Stimulated activated naive CD8-positive, alpha-beta T cell treated with anti-CD3 and anti-CD28 coated beads, Interleukin-15, amount 100 ng/mL, for 72 hours (primary cell): Measurements from ENCODE around the gene IL10RA.

Source experiments
- ATAC-seq: fragments of 150-1000 bp; cut with Tn5 transposase; 2 replicates; pipeline ENCODE4 v1.10.0; 2021; ENCODE audit warnings: mild to moderate bottlenecking, moderate library complexity
- DNase-seq, 2 donors: peaks; one replicate each; pipeline ENCODE4 v3.0.0; 2021 to 2022
- H3K27ac Mint-ChIP-seq, 2 donors: one replicate each; pipeline ENCODE4 v1.8.0; 2022; ENCODE audit warnings: mild to moderate bottlenecking in 2 of 2, mixed read lengths in 2 of 2, moderate library complexity in 2 of 2
- H3K27me3 Mint-ChIP-seq: one replicate; pipeline ENCODE4 v1.8.0; 2022; ENCODE audit warnings: mixed read lengths
- H3K4me1 Mint-ChIP-seq: one replicate; pipeline ENCODE4 v1.8.0; 2022; ENCODE audit warnings: mild to moderate bottlenecking, mixed read lengths
- H3K4me3 Mint-ChIP-seq, 2 donors: one replicate each; pipeline ENCODE4 v1.8.0; 2022; ENCODE audit warnings: mild to moderate bottlenecking in 2 of 2, mixed read lengths in 2 of 2, moderate library complexity in 1 of 2
- H3K9me3 Mint-ChIP-seq, 2 donors: one replicate each; pipeline ENCODE4 v1.8.0; 2022; ENCODE audit warnings: mixed read lengths in 2 of 2

Gene IL10RA

DNA sequence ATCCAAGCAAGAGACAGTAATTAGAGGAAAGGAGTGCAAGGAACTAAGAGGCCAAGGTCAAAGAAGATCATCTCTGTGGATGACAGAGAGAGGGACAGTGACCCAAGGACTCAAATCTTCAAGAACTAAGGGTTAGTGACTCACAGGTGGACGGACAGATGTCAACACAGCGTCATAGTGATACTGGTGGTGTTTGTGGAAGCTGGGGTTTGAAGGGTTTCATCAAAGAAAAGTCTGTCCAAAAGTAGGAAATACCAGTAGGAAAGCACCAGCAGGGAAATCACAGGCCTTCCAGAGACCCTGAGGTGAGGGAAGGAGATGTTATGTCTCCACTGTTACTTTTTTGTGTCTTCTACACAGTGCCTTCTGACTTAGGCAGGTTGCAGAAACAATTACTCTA, 32.2 kb downstream of the IL10RA start:
- Mint-ChIP-seq H3K27me3 (no peaks in the 10 kb centered on the region), H3K4me1 (peaks cover 29% of the 10 kb centered on the region), H3K4me3 (no peak overlapping the region), H3K27ac (no peak overlapping the region), H3K9me3 (peaks cover 42 to 46% of the 10 kb centered on the region in 2 donors)
- ATAC-seq (no peak), DNase-seq (no peak)

GRCh38 chr11:118021146-118021545, 35.0 kb downstream of the IL10RA start:
- H3K9me3 Mint-ChIP-seq: peaks cover 36 to 39% of the 10 kb centered on the region in 2 donors
- DNase-seq: no peak
- H3K27ac Mint-ChIP-seq: no peak overlapping the region
- H3K4me3 Mint-ChIP-seq: no peak overlapping the region
- H3K27me3 Mint-ChIP-seq: no peaks in the 10 kb centered on the region
- H3K4me1 Mint-ChIP-seq: peaks cover 17% of the 10 kb centered on the region
- ATAC-seq: no peak

- DNase-seq: no peak
- peaks cover 0 to 12% of the 10 kb centered on the region in 2 donors for H3K9me3 Mint-ChIP-seq
- no peak for ATAC-seq
- no peak overlapping the region for H3K27ac Mint-ChIP-seq
- H3K4me3 Mint-ChIP-seq: no peak overlapping the region
- peaks cover 32% of the 10 kb centered on the region for H3K4me1 Mint-ChIP-seq
- H3K27me3 Mint-ChIP-seq: no peaks in the 10 kb centered on the region
Observed at GRCh38 chr11:118027694-118028093, 41.5 kb downstream of the IL10RA start.

DNA sequence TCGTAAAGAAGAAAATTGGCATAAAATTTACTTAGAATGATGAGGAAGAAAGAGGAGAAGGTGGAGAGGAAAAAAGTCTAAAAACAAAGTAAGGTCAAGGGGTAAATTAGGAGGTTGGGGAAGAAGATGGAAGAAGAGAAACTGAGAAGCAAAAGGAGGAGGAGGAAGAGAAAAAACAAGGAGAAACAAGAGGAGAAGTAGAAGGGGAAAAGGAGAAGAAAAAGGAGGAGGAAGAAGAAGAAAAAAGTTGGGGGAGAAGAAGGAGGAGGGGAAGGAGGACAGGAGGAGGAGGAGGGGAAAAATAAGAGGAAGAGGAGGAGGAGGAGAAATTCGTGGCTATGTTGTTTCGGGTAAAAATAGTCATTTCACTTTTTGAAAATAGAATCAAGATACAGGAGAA, 42.4 kb downstream of the IL10RA start:
- Mint-ChIP-seq H3K27ac (peak overlapping the region in 1 of 2 donors; percentile 77), H3K4me3 (no peak overlapping the region), H3K4me1 (peaks cover 38% of the 10 kb centered on the region), H3K9me3 (peaks cover 0 to 12% of the 10 kb centered on the region in 2 donors), H3K27me3 (no peaks in the 10 kb centered on the region)
- no peak for ATAC-seq
- no peak for DNase-seq

DNA sequence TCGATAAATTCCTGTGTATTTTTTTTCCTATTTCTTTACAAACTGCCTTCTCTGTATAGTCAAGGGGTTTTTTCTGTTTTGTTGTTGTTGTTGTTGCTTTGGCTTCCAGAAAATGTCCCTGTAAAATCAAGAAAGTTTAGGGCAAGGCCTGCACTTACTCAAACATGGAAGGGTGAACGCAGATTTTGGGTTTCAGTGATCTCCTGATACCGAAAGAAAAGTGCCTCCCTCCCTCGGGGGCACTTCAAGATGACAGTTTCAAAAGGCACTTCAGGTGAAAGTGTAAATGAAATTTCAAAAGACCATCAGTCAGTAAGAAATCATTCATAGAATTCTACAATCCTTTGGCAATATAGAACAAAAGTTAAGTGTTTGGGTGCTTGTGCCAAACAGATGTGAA, 47.2 kb downstream of the IL10RA start:
- Mint-ChIP-seq H3K27ac (no peak overlapping the region), H3K4me3 (no peak overlapping the region), H3K4me1 (peaks cover 28% of the 10 kb centered on the region), H3K9me3 (peaks cover 0 to 12% of the 10 kb centered on the region in 2 donors), H3K27me3 (no peaks in the 10 kb centered on the region)
- no peak for DNase-seq
- ATAC-seq: no peak

DNA sequence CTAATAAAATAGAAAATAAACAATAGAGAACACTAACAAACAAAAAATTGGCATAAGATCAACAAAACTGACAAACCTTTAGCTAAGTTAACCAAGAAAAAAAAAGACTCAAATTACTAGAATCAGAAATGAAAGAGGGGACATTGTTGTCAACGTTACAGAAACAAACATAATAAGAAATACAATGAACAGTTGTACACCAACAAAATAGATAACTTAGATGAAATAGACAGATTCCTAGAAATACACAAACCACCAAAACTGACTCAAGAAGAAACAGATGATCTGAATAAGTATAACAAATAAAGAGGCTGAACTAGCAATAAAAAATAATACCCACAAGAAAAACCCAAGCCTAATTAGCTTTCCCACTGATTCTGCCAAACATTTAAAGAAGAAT, 55.9 kb downstream of the IL10RA start:
- ATAC-seq (no peak), DNase-seq (no peak)
- Mint-ChIP-seq H3K9me3 (no peaks in the 10 kb centered on the region), H3K27me3 (no peaks in the 10 kb centered on the region), H3K27ac (peak overlapping the region in 1 of 2 donors; percentile 29), H3K4me3 (peak overlapping the region; percentile 42 to 44), H3K4me1 (peaks cover 68% of the 10 kb centered on the region)

- no peaks in the 10 kb centered on the region for H3K27me3 Mint-ChIP-seq
- DNase-seq: no peak
Observed at GRCh38 chr11:118042796-118043195, 56.6 kb downstream of the IL10RA start.

DNA sequence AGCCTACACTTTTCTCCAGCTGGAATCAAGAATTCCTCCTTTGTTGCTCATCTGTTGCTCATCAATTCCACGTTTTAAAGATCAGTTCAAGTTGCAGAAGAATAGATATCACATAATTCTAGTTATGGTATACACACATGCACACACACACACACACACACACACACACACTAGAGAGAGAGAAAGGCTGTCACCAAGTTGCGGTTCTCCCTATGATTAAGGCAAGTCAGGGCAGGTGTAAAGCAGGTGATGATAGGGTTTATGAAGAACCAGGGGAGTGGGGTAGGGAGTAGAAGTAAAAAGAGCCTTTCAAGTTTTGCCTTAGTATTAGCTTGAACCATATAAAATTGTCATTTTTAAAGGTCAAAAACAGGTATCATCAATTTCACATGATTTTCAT, 59.0 kb downstream of the IL10RA start:
- ATAC-seq (no peak), DNase-seq (no peak)
- Mint-ChIP-seq H3K4me3 (no peak overlapping the region), H3K4me1 (peaks cover 83% of the 10 kb centered on the region), H3K27me3 (no peaks in the 10 kb centered on the region), H3K27ac (no peak overlapping the region), H3K9me3 (no peaks in the 10 kb centered on the region)

More at GRCh38 chr11:118042796-118043195, 56.6 kb downstream of the IL10RA start:
- H3K27ac Mint-ChIP-seq: peak overlapping the region in 1 of 2 donors; percentile 57
- ATAC-seq: no peak
- H3K4me3 Mint-ChIP-seq: peak overlapping the region; percentile 42 to 44
- H3K9me3 Mint-ChIP-seq: no peaks in the 10 kb centered on the region
- H3K4me1 Mint-ChIP-seq: peaks cover 72% of the 10 kb centered on the region

DNA sequence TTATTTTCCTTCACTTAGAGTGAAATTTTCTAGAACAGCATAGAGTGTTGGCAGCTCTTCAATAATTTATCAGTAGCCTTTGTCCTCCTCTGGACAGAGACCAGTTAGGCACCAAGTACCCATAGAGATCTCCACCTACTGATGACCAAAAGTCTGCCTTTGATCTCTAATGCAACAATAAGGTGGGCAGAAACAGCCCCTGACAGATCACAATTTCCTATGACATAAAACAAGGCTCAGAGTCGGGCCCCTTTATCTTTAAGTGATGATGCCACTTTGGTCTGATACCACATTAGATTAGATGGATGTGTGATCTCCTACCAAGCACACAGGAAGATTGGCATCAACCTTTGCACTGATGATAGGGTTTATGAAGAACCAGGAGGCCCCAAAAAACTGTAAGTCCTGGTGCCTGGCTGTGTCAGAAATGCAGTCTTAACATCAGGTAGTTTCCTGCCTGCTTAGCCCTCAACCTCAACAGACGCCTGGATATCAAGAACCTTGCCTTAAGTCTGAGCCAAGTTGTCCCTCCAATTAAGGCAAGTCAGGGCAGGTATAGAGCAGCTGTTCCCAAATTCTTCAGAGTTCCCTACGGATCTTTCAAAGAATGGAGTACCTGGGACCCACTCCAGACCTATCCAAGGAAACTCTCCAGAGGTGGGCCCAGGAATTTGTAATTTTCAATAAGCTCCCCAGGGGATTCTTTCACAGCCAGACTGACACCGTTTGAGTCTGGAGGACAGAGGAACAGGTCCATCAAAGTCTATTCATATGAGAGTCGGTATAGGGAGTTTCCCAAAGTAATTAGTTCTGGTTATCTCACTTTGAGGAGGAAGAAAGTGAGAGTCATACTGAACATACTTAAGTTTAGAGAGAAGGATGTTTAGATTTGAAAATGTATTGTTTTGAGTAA, 60.1 kb downstream of the IL10RA start:
- Mint-ChIP-seq H3K27ac (peak overlapping the region; percentile 89 to 92), H3K27me3 (no peaks in the 10 kb centered on the region), H3K4me3 (peak overlapping the region; percentile 41 to 63), H3K9me3 (no peaks in the 10 kb centered on the region), H3K4me1 (peaks cover 95% of the 10 kb centered on the region)
- DNase-seq: peak; percentile 32 to 48
- peak; percentile 86 for ATAC-seq

DNA sequence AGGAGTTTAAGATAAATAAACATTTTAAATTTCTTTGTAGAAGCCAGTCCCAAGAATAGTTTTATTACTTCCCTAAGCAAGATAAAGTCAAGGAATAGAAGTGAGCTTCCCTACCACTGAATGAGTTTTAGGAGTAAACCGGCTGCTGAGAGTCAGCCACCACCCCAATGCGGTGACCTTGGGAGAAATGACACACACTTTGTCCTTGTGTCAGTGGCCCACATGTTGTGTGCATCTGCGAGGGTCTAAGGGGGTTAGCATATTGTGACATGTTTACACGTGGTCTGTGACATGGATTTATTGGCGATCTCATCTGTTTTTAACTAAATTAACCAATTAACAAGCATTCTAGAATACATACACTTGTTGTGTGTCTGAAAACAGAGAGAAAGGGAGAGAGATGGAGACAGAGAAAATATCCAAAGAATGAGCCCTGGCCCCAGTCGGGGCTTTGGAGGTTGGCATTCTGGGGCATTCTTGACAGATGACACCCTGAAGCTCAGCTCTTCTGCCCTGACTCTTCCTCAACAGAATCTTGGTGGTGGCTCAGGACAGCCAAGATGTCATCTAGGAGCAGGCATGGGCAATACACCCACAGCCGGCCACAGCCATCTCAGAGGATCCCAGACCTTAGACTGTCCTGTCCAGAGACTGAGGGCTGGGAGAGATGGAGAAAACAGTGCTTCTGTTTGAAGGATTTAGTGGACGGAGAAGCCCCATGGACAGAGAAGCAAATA, 60.9 kb downstream of the IL10RA start:
- Mint-ChIP-seq H3K4me1 (peaks cover 96% of the 10 kb centered on the region), H3K4me3 (peak overlapping the region; percentile 41 to 63), H3K27me3 (no peaks in the 10 kb centered on the region), H3K9me3 (no peaks in the 10 kb centered on the region), H3K27ac (peak overlapping the region; percentile 89 to 92)
- ATAC-seq: peak; percentile 31
- peak in 1 of 2 donors; percentile 33 for DNase-seq

DNA sequence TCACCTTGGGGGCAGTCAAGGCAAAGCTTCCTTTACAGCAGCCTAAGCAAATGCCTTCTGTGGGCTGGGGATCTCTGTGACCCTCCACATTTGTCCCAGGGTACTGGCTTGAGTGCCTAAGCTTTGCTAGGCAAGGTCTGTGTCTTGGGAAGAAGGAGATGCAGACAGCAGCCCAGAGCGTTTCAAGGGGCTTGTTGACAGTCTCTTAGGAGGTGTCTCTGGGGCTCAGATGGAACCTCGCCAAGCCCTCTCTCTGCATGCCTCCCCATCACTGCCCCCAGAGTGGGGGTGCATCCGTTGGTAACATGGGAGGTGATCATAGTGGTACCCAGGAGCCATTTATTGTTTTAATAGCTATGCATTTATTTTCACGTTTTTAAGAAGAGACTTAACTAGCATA, 61.6 kb downstream of the IL10RA start:
- H3K4me3 Mint-ChIP-seq: no peak overlapping the region
- DNase-seq (no peak), ATAC-seq (no peak)
- no peaks in the 10 kb centered on the region for H3K9me3 Mint-ChIP-seq
- H3K27ac Mint-ChIP-seq: no peak overlapping the region
- H3K27me3 Mint-ChIP-seq: no peaks in the 10 kb centered on the region
- H3K4me1 Mint-ChIP-seq: peaks cover 96% of the 10 kb centered on the region

GRCh38 chr11:118048472-118049370, 62.5 kb downstream of the IL10RA start:
- peak overlapping the region in 1 of 2 donors; percentile 21 for H3K27ac Mint-ChIP-seq

DNA sequence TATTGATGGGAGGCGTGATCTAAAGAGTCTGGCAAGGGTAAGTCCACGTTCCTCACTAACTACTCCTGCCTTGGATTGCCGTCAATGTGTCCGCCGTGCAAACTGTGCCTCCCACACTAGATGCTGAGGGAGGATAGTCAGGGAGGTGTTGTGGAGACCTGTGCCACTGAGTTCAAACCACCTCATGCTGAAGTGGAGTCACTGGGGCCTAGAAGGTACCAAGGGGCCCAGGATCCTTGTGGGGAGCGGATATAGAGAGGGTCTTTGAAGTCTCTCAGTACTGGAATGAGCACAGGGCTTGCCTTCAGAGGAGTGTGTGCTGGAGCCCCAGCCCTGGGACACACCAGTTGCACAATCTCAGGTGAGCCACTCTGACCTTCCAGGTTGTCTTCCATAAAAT, 63.6 kb downstream of the IL10RA start:
- Mint-ChIP-seq H3K9me3 (no peaks in the 10 kb centered on the region), H3K4me3 (no peak overlapping the region), H3K27ac (peak overlapping the region in 1 of 2 donors; percentile 75), H3K27me3 (no peaks in the 10 kb centered on the region), H3K4me1 (peaks cover 85% of the 10 kb centered on the region)
- ATAC-seq (no peak), DNase-seq (no peak)

More at GRCh38 chr11:118048472-118049370, 62.5 kb downstream of the IL10RA start:
- DNase-seq (no peak), ATAC-seq (no peak)
- no peaks in the 10 kb centered on the region for H3K27me3 Mint-ChIP-seq
- no peak overlapping the region for H3K4me3 Mint-ChIP-seq
- no peaks in the 10 kb centered on the region for H3K9me3 Mint-ChIP-seq
- peaks cover 96% of the 10 kb centered on the region for H3K4me1 Mint-ChIP-seq

- Mint-ChIP-seq H3K4me3 (no peak overlapping the region), H3K27ac (peak overlapping the region in 1 of 2 donors; percentile 75), H3K9me3 (no peaks in the 10 kb centered on the region), H3K27me3 (no peaks in the 10 kb centered on the region), H3K4me1 (peaks cover 80% of the 10 kb centered on the region)
- ATAC-seq (no peak), DNase-seq (no peak)
Observed at GRCh38 chr11:118050208-118050891, 64.2 kb downstream of the IL10RA start.
